SK-N-MC (cell line): ENCODE data around the gene FGFR3.

ENCODE experiments used
- EZH2 ChIP-seq: fragments of 200-600 bp; sonication (generic); IDR thresholded peaks from one replicate; pipeline ENCODE4 v1.6.1; 2017; ENCODE audit warnings: antibody characterized with exemption
- POLR2AphosphoS5 ChIP-seq: IDR thresholded peaks from 2 replicates; pipeline ENCODE4 v1.6.1; 2012; ENCODE audit warnings: mild to moderate bottlenecking, low read depth, low read length, borderline replicate concordance

- TF ChIP-seq POLR2AphosphoS5: no peak
- TF ChIP-seq EZH2: no peak
These were observed 39.8 kb upstream of the FGFR3 start for GRCh38 chr4:1753294-1753696.
